IMR-90 (cell line): ENCODE measurements around the gene FAM76B. TPM values are rescaled to one million over a fixed set of nuclear protein-coding genes. Genes with fewer than 3 reads are reported as not detected.

Experiments
- ATAC-seq: fragments of 200-7000 bp; cut with Tn5 transposase; 2 replicates; pipeline ENCODE4 v1.9.1; 2020; ENCODE audit warnings: low read depth, mild to moderate bottlenecking, moderate library complexity
- BruUV-seq: library from RNA; stranded (reverse); fragments of 400-500 nt; replicated peaks from 2 replicates; lab custom pipeline; 2021; lab: Mats Ljungman, UMichigan
- CTCF ChIA-PET: fragments of 300-600 bp; formaldehyde crosslinking; extraction: SDS; loops from one replicate; lab custom pipeline; 2021; ENCODE audit warnings: antibody characterized with exemption; lab: Yijun Ruan, JAX
- POLR2A ChIA-PET: fragments of 300-600 bp; sonication (Branson Sonifier 250); formaldehyde crosslinking; loops from one replicate; lab custom pipeline; 2022; ENCODE audit warnings: antibody characterized with exemption; ENCODE audit not compliant: unreplicated experiment; lab: Charles Lee
- DNase-seq: peaks from one replicate; pipeline ENCODE4 v3.0.0; 2013
- H2AFZ ChIP-seq: replicated peaks from 2 replicates; pipeline ENCODE3; 2013; ENCODE audit warnings: low read length, mild to moderate bottlenecking; ENCODE audit not compliant: poor library complexity
- H2AK5ac ChIP-seq: 2 replicates; pipeline ENCODE4 v1.6.1; 2013; ENCODE audit warnings: low read depth, low read length, inconsistent platforms
- H2AK9ac ChIP-seq: replicated peaks from 2 replicates; pipeline ENCODE3; 2013; ENCODE audit warnings: mild to moderate bottlenecking, low read depth, low read length, moderate library complexity; ENCODE audit not compliant: poor library complexity
- H2BK120ac ChIP-seq: 2 replicates; pipeline ENCODE4 v1.6.1; 2013; ENCODE audit warnings: low read depth, low read length, inconsistent platforms
- H2BK15ac ChIP-seq: 3 replicates; pipeline ENCODE4 v1.6.1; 2013; ENCODE audit warnings: low read depth, low read length, inconsistent platforms
- H2BK20ac ChIP-seq: 2 replicates; pipeline ENCODE4 v1.6.1; 2013; ENCODE audit warnings: low read depth, mild to moderate bottlenecking, inconsistent platforms, low read length, moderate library complexity
- H2BK5ac ChIP-seq: 2 replicates; pipeline ENCODE4 v1.6.1; 2013; ENCODE audit warnings: mild to moderate bottlenecking, low read depth, low read length, inconsistent platforms; ENCODE audit not compliant: poor library complexity, severe bottlenecking
- H3K14ac ChIP-seq: replicated peaks from 2 replicates; pipeline ENCODE4 v1.6.1; 2013; ENCODE audit warnings: low read depth, low read length, inconsistent platforms
- H3K18ac ChIP-seq: 2 replicates; pipeline ENCODE4 v1.6.1; 2013; ENCODE audit warnings: low read depth, low read length, control low read depth
- H3K23ac ChIP-seq: 2 replicates; pipeline ENCODE4 v1.6.1; 2013; ENCODE audit warnings: low read depth, low read length, inconsistent platforms
- H3K27ac ChIP-seq: 2 replicates; pipeline ENCODE4 v1.5.1; 2013; ENCODE audit warnings: mild to moderate bottlenecking, control low read depth, low read length; ENCODE audit not compliant: insufficient read depth
- H3K27me3 ChIP-seq: 2 replicates; pipeline ENCODE4 v1.6.1; 2013; ENCODE audit warnings: low read length; ENCODE audit not compliant: control insufficient read depth, insufficient read depth
- H3K36me3 ChIP-seq: 2 replicates; pipeline ENCODE4 v1.6.1; 2013; ENCODE audit warnings: low read length, mixed read lengths; ENCODE audit not compliant: control insufficient read depth, insufficient read depth
- H3K4ac ChIP-seq: 2 replicates; pipeline ENCODE4 v1.6.1; 2013; ENCODE audit warnings: low read depth, low read length, inconsistent platforms
- H3K4me1 ChIP-seq: 2 replicates; pipeline ENCODE4 v1.6.1; 2013; ENCODE audit warnings: low read length, mixed read lengths; ENCODE audit not compliant: control insufficient read depth, insufficient read depth
- H3K4me2 ChIP-seq: 2 replicates; pipeline ENCODE4 v1.6.1; 2013; ENCODE audit warnings: low read depth, mild to moderate bottlenecking, control low read depth, low read length, moderate library complexity
- H3K4me3 ChIP-seq: 2 replicates; pipeline ENCODE4 v1.5.1; 2013; ENCODE audit warnings: low read depth, mild to moderate bottlenecking, control low read depth, low read length, moderate library complexity; ENCODE audit not compliant: insufficient read depth
- H3K56ac ChIP-seq: 2 replicates; pipeline ENCODE4 v1.6.1; 2013; ENCODE audit warnings: low read length, inconsistent platforms; ENCODE audit not compliant: insufficient read depth; ENCODE audit errors: extremely low read depth
- H3K79me1 ChIP-seq, 2 experiments: 2 replicates each; pipeline ENCODE4 v1.6.1; 2013; ENCODE audit warnings: low read length in 2 of 2, inconsistent platforms in 1 of 2, low read depth in 1 of 2
- H3K9ac ChIP-seq: 2 replicates; pipeline ENCODE4 v1.6.1; 2013; ENCODE audit warnings: low read depth, low read length, control low read depth
- H3K9me1 ChIP-seq: 2 replicates; pipeline ENCODE4 v1.6.1; 2013; ENCODE audit warnings: low read length, inconsistent platforms; ENCODE audit not compliant: insufficient read depth
- H3K9me3 ChIP-seq: 2 replicates; pipeline ENCODE4 v1.6.1; 2013; ENCODE audit warnings: low read length; ENCODE audit not compliant: control insufficient read depth, insufficient read depth
- H4K20me1 ChIP-seq: 2 replicates; pipeline ENCODE4 v1.6.1; 2013; ENCODE audit warnings: low read length, inconsistent platforms; ENCODE audit not compliant: insufficient read depth
- H4K5ac ChIP-seq: 2 replicates; pipeline ENCODE4 v1.6.1; 2013; ENCODE audit warnings: mild to moderate bottlenecking, low read depth, low read length, control low read depth
- H4K8ac ChIP-seq, 2 experiments: 2 replicates each; pipeline ENCODE4 v1.6.1; 2013; ENCODE audit warnings: low read depth in 2 of 2, low read length in 2 of 2, control low read depth in 1 of 2, inconsistent platforms in 1 of 2
- H4K91ac ChIP-seq: 2 replicates; pipeline ENCODE4 v1.6.1; 2013; ENCODE audit warnings: low read depth, low read length, inconsistent platforms; ENCODE audit not compliant: insufficient read depth
- MAFK ChIP-seq: IDR thresholded peaks from 2 replicates; pipeline ENCODE4 v1.6.1; 2012; ENCODE audit warnings: low read depth, low read length, improper control_type of control experiment
- MAZ ChIP-seq: IDR thresholded peaks from 2 replicates; pipeline ENCODE4 v1.6.1; 2012; ENCODE audit warnings: low read depth, mild to moderate bottlenecking, low read length, improper control_type of control experiment, moderate library complexity, borderline replicate concordance
- SMC3 ChIP-seq: fragments of 150-350 bp; IDR thresholded peaks from 2 replicates; pipeline ENCODE4 v1.6.1; 2016; ENCODE audit warnings: low read depth, mild to moderate bottlenecking, antibody characterized with exemption, low read length, moderate library complexity
- WGBS, 2 experiments: methylation state at CpG; one replicate each; pipeline versions ENCODE4 v1.1.5 to v1.1.7; 2013; ENCODE audit warnings: missing lambda C conversion rate in 2 of 2; ENCODE audit not compliant: insufficient read length in 1 of 2; ENCODE audit errors: extremely low coverage in 2 of 2; 5-methylcytosine and 5-hydroxymethylcytosine counted together
- dilution Hi-C: fragments of 300-500 bp; cut with HindIII; formaldehyde crosslinking; loops from one replicate; pipeline ENCODE4 v1.14.3; 2018; ENCODE audit warnings: low sequenced_read_pairs; ENCODE audit not compliant: unreplicated experiment
- in situ Hi-C: fragments of 300-500 bp; cut with MboI; formaldehyde crosslinking; loops from 3 replicates; pipeline ENCODE4 v1.14.3; 2019; ENCODE audit warnings: low sequenced_read_pairs, inconsistent platforms, mixed read lengths
- intact Hi-C: fragments of 100-400 bp; cut with micrococcal nuclease; formaldehyde crosslinking; loops from 2 replicates; pipeline ENCODE4 v1.10.0; 2022
- polyA plus RNA-seq, 3 experiments: library from polyadenylated mRNA; depleted of rRNA; stranded (reverse); fragments of >200 nt; gene quantifications; 2 replicates each; pipeline ENCODE4 v1.2.3, GENCODE V29; 2012; ENCODE audit warnings: low replicate concordance in 1 of 3
- total RNA-seq: library from RNA; depleted of rRNA; stranded (reverse); fragments of >200 nt; gene quantifications from 2 replicates; pipeline ENCODE4 v1.2.3, GENCODE V29; 2012; rRNA removed

Gene FAM76B
- total and polyA plus RNA-seq, 2 of the 4 experiments (the other 2 are of a cell fraction), result 12.7 to 14.3 TPM

- H3K4me3 ChIP-seq, result no peak overlapping the region
- peaks cover 14% of the 10 kb centered on the region for H3K27me3 ChIP-seq
- no peak overlapping the region for H2BK15ac ChIP-seq
- no peak for DNase-seq
- H3K36me3 ChIP-seq, result no peaks in the 10 kb centered on the region
- ATAC-seq, result no peak
- H3K56ac ChIP-seq, result no peak overlapping the region
- TF ChIP-seq MAZ (no peak), MAFK (no peak), SMC3 (no peak)
- no peak overlapping the region for H3K14ac ChIP-seq
- no peak overlapping the region for H4K91ac ChIP-seq
- no peak overlapping the region for H3K4me2 ChIP-seq
- H3K9me3 ChIP-seq, result no peaks in the 10 kb centered on the region
- no CpG with 5 or more reads among the region's 3 CpGs for WGBS, 2 experiments
- H4K5ac ChIP-seq, result no peak overlapping the region
- no peaks in the 10 kb centered on the region for H3K79me1 ChIP-seq
- H3K9ac ChIP-seq, result no peak overlapping the region
- H4K20me1 ChIP-seq, result no peaks in the 10 kb centered on the region
- H2AK9ac ChIP-seq, result no peak overlapping the region
- H3K4me1 ChIP-seq, result no peaks in the 10 kb centered on the region
- H3K23ac ChIP-seq, result no peak overlapping the region
- dilution Hi-C loops, result no loop called here
- no peak overlapping the region for H2AFZ ChIP-seq
- no peak overlapping the region for H2AK5ac ChIP-seq
- H2BK5ac ChIP-seq, result no peak overlapping the region
- no TSS peak for BruUV-seq
- intact Hi-C loops, result no loop called here
- no peak overlapping the region for H2BK120ac ChIP-seq
- no peaks in the 10 kb centered on the region for H3K9me1 ChIP-seq
- no peak overlapping the region for H3K27ac ChIP-seq
- H3K18ac ChIP-seq, result no peak overlapping the region
- POLR2A ChIA-PET, result no interaction called here
- no peak overlapping the region for H3K4ac ChIP-seq
- in situ Hi-C loops, result no loop called here
- H2BK20ac ChIP-seq, result no peak overlapping the region
- CTCF ChIA-PET, result interaction anchor here (0.6 to 0.7 kb wide), 2 partner anchors 15 to 51 kb away, joined by 3 read pairs; no protein-coding TSS in a partner anchor
- no peak overlapping the region for H4K8ac ChIP-seq
Measured at GRCh38 chr11:95720195-95720594, 69.4 kb downstream of the FAM76B start.

Other genes starting within 250 kb of the FAM76B start
- 30.5 and 38.0 TPM in 2 replicates for gene CEP57, start 716 bp upstream of the FAM76B start, total RNA-seq
- gene CEP57, start 716 bp upstream of the FAM76B start, polyA plus RNA-seq (2012; rRNA removed), result 12.4 and 14.5 TPM in 2 replicates
- 30.6 and 36.9 TPM in 2 replicates for gene MTMR2, start 134.3 kb upstream of the FAM76B start, total RNA-seq
- gene MTMR2, start 134.3 kb upstream of the FAM76B start, polyA plus RNA-seq (2012; rRNA removed), result 12.3 and 16.6 TPM in 2 replicates